Right lobe of liver (tissue), 4 donors: ENCODE data around the gene TXNIP.

Source experiments
- POLR2A ChIP-seq: fragments of 450-650 bp; IDR thresholded peaks from one replicate; pipeline ENCODE4 v1.6.1; 2017; ENCODE audit warnings: antibody characterized with exemption, mild to moderate bottlenecking
- TF ChIP-seq, protein P1 (sequence below), 4 donors: fragments of 200-600 bp in 3 of 4; fragments of 450-650 bp in 1 of 4; IDR thresholded peaks; one replicate each; pipeline versions ENCODE4 v1.5.1 to v1.8.0; 2016 to 2022; ENCODE audit warnings: antibody characterized with exemption in 4 of 4, mild to moderate bottlenecking in 2 of 4
- donor health status: DM: no; HTN: no; CAD: no.
- donor health status: DM: no; HTN: no; CAD: no.
- donor health status: DM: no; HTN: yes; CAD: no.

GRCh38 chr1:145959957-145960467 is 36.4 kb downstream of the TXNIP start:
- TF ChIP-seq, protein P1, sequence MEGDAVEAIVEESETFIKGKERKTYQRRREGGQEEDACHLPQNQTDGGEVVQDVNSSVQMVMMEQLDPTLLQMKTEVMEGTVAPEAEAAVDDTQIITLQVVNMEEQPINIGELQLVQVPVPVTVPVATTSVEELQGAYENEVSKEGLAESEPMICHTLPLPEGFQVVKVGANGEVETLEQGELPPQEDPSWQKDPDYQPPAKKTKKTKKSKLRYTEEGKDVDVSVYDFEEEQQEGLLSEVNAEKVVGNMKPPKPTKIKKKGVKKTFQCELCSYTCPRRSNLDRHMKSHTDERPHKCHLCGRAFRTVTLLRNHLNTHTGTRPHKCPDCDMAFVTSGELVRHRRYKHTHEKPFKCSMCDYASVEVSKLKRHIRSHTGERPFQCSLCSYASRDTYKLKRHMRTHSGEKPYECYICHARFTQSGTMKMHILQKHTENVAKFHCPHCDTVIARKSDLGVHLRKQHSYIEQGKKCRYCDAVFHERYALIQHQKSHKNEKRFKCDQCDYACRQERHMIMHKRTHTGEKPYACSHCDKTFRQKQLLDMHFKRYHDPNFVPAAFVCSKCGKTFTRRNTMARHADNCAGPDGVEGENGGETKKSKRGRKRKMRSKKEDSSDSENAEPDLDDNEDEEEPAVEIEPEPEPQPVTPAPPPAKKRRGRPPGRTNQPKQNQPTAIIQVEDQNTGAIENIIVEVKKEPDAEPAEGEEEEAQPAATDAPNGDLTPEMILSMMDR (IDR thresholded peaks at IDR 0.05), result no peak
- TF ChIP-seq POLR2A, result no peak
